Ishikawa (cell line): Measurements from ENCODE around the gene GATM.

ENCODE experiments used
- CEBPB ChIP-seq: IDR thresholded peaks from 2 replicates; pipeline ENCODE4 v1.6.1; 2012
- CREB1 ChIP-seq: IDR thresholded peaks from 2 replicates; pipeline ENCODE4 v1.6.1; 2012; ENCODE audit warnings: low read depth
- EGR1 ChIP-seq: IDR thresholded peaks from 2 replicates; pipeline ENCODE4 v1.6.1; 2012
- EP300 ChIP-seq: IDR thresholded peaks from 2 replicates; pipeline ENCODE4 v1.6.1; 2012; ENCODE audit warnings: borderline replicate concordance
- NFIC ChIP-seq: IDR thresholded peaks from 2 replicates; pipeline ENCODE4 v1.6.1; 2012
- RAD21 ChIP-seq: IDR thresholded peaks from 2 replicates; pipeline ENCODE4 v1.6.1; 2012; ENCODE audit warnings: low read depth
- TCF12 ChIP-seq: IDR thresholded peaks from 2 replicates; pipeline ENCODE4 v1.6.1; 2012; ENCODE audit warnings: low read depth
- TF ChIP-seq, protein P1 (sequence below): IDR thresholded peaks from 2 replicates; pipeline ENCODE4 v1.6.1; 2012; ENCODE audit warnings: low read depth, mild to moderate bottlenecking
- TF ChIP-seq, protein P2 (sequence below): IDR thresholded peaks from 2 replicates; pipeline ENCODE4 v1.6.1; 2012

DNA sequence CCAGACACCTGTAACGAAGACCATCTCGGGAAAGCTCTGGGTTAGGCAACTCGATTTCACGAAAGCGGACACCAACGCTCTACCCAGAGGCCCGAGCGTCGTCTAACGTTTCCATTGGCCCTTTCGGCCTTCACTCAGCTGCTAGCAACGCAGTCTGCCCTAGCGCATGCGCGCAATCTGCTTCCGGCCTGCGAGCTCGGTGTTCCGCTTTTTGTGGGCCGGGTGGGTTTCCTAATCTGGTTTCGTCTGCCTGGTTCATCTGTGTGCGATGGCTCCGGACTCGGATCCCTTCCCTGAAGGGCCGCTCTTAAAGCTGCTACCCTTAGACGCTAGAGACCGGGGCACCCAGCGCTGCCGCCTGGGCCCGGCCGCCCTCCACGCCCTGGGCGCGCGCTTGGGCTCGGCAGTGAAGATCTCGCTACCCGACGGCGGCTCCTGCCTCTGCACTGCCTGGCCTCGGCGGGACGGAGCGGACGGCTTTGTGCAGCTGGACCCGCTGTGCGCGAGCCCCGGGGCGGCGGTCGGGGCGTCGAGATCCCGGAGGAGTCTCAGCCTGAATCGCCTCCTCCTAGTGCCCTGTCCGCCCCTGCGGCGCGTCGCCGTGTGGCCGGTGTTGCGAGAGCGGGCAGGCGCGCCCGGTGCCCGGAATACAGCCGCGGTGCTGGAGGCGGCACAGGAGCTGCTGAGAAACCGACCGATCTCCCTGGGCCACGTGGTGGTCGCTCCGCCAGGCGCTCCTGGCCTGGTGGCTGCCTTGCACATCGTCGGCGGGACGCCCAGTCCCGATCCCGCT lies 24.0 kb upstream of the GATM start:
- TF ChIP-seq EP300 (no peak), CREB1 (peak; percentile 47), CEBPB (peak; percentile 64), EGR1 (no peak), TCF12 (peak; percentile 16; the same call in 1 of the 2 replicates), NFIC (no peak), RAD21 (no peak)
- TF ChIP-seq, protein P1, sequence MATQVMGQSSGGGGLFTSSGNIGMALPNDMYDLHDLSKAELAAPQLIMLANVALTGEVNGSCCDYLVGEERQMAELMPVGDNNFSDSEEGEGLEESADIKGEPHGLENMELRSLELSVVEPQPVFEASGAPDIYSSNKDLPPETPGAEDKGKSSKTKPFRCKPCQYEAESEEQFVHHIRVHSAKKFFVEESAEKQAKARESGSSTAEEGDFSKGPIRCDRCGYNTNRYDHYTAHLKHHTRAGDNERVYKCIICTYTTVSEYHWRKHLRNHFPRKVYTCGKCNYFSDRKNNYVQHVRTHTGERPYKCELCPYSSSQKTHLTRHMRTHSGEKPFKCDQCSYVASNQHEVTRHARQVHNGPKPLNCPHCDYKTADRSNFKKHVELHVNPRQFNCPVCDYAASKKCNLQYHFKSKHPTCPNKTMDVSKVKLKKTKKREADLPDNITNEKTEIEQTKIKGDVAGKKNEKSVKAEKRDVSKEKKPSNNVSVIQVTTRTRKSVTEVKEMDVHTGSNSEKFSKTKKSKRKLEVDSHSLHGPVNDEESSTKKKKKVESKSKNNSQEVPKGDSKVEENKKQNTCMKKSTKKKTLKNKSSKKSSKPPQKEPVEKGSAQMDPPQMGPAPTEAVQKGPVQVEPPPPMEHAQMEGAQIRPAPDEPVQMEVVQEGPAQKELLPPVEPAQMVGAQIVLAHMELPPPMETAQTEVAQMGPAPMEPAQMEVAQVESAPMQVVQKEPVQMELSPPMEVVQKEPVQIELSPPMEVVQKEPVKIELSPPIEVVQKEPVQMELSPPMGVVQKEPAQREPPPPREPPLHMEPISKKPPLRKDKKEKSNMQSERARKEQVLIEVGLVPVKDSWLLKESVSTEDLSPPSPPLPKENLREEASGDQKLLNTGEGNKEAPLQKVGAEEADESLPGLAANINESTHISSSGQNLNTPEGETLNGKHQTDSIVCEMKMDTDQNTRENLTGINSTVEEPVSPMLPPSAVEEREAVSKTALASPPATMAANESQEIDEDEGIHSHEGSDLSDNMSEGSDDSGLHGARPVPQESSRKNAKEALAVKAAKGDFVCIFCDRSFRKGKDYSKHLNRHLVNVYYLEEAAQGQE, result no peak
- TF ChIP-seq, protein P2, sequence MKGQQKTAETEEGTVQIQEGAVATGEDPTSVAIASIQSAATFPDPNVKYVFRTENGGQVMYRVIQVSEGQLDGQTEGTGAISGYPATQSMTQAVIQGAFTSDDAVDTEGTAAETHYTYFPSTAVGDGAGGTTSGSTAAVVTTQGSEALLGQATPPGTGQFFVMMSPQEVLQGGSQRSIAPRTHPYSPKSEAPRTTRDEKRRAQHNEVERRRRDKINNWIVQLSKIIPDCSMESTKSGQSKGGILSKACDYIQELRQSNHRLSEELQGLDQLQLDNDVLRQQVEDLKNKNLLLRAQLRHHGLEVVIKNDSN, result no peak
